GM12878 (cell line): ENCODE measurements around the gene SETD5. TPM values are rescaled to one million over a fixed set of nuclear protein-coding genes. Genes with fewer than 3 reads are reported as not detected.
A peak's percentile ranks its signal among the peaks of the same experiment; 100 is the strongest.

Source experiments
- CHD1 ChIP-seq: IDR thresholded peaks from 2 replicates; pipeline ENCODE4 v1.6.1; 2012; ENCODE audit warnings: low read depth, low read length, improper control_type of control experiment
- E2F4 ChIP-seq: IDR thresholded peaks from 2 replicates; pipeline ENCODE4 v1.6.1; 2012; ENCODE audit warnings: low read depth, low read length, improper control_type of control experiment
- IKZF2 ChIP-seq, 2 experiments: fragments of 450-650 bp; IDR thresholded peaks; 2 replicates each; pipeline ENCODE4 v1.6.1; 2017; ENCODE audit warnings: mild to moderate bottlenecking in 2 of 2, moderate library complexity in 2 of 2
- NFIC ChIP-seq: IDR thresholded peaks from 2 replicates; pipeline ENCODE4 v1.6.1; 2012; ENCODE audit warnings: low read depth, mild to moderate bottlenecking, inconsistent platforms, low read length, moderate library complexity
- NFXL1 ChIP-seq: fragments of 450-650 bp; IDR thresholded peaks from 2 replicates; pipeline ENCODE4 v1.6.1; 2017; ENCODE audit warnings: antibody characterized with exemption, mild to moderate bottlenecking, borderline replicate concordance
- POLR2AphosphoS2 ChIP-seq: IDR thresholded peaks from 2 replicates; pipeline ENCODE4 v1.6.1; 2011; ENCODE audit warnings: low read depth, mild to moderate bottlenecking, low read length, improper control_type of control experiment, moderate library complexity
- RAD21 ChIP-seq: IDR thresholded peaks from 2 replicates; pipeline ENCODE4 v1.6.1; 2011; ENCODE audit warnings: mild to moderate bottlenecking, low read depth, low read length, moderate library complexity; ENCODE audit not compliant: insufficient read depth
- SMC3 ChIP-seq: IDR thresholded peaks from 2 replicates; pipeline ENCODE4 v1.6.1; 2011; ENCODE audit warnings: low read length, improper control_type of control experiment, borderline replicate concordance
- STAT3 ChIP-seq: IDR thresholded peaks from 2 replicates; pipeline ENCODE4 v1.6.1; 2011; ENCODE audit warnings: low read depth, low read length, improper control_type of control experiment
- TAF1 ChIP-seq: IDR thresholded peaks from 2 replicates; pipeline ENCODE4 v1.6.1; 2011; ENCODE audit warnings: mild to moderate bottlenecking, low read depth, low read length, borderline replicate concordance
- USF2 ChIP-seq: IDR thresholded peaks from 2 replicates; pipeline ENCODE4 v1.6.1; 2011; ENCODE audit warnings: low read depth, low read length, improper control_type of control experiment, borderline replicate concordance
- ZNF622 ChIP-seq: fragments of 450-650 bp; IDR thresholded peaks from 2 replicates; pipeline ENCODE4 v1.6.1; 2017; ENCODE audit warnings: mild to moderate bottlenecking, inconsistent platforms
- polyA plus RNA-seq, 11 experiments: library from polyadenylated mRNA; depleted of rRNA in 4 of 11; unstranded in 6 of 11; stranded (reverse) in 5 of 11; fragments of >200 nt; fragmentation: Nextera tagmentation in 4 of 11; fragmentation: Illumina TruSeq in 1 of 11; extraction: Ambion mirVana in 4 of 11; extraction: Trizol in 1 of 11; gene quantifications; 1 replicate in 1 of 11; 2 replicates in 10 of 11; pipeline versions ENCODE4 v1.2.1 to v1.2.3, GENCODE V29; 2011 to 2016; ENCODE audit warnings: inconsistent platforms in 2 of 11, missing spikeins in 2 of 11, low read depth in 1 of 11
- total RNA-seq, 4 experiments: library from RNA; depleted of rRNA in 3 of 4; stranded (reverse); fragments of >200 nt in 3 of 4; fragmentation: Illumina TruSeq in 1 of 4; extraction: Trizol in 1 of 4; gene quantifications; 2 replicates each; pipeline versions ENCODE4 v1.2.1 to v1.2.3, GENCODE V29; 2013 to 2021
- TF ChIP-seq, protein P1 (sequence below): fragments of 150-350 bp; IDR thresholded peaks from 2 replicates; pipeline ENCODE4 v1.6.1; 2016; ENCODE audit warnings: low read depth, low read length
- TF ChIP-seq, protein P2 (sequence below): IDR thresholded peaks from 2 replicates; pipeline ENCODE4 v1.6.1; 2012; ENCODE audit warnings: low read depth, low read length, improper control_type of control experiment
- TF ChIP-seq, protein P3 (sequence below), 3 experiments: IDR thresholded peaks in 2 of 3; conservative IDR thresholded peaks in 1 of 3; 2 replicates each; pipeline ENCODE4 v1.5.1; 2011; ENCODE audit warnings: low read depth in 3 of 3, low read length in 3 of 3, mild to moderate bottlenecking in 3 of 3, control low read depth in 2 of 3, moderate library complexity in 2 of 3, inconsistent platforms in 1 of 3, mixed read lengths in 1 of 3; ENCODE audit not compliant: control insufficient read depth in 2 of 3, insufficient read depth in 1 of 3; ENCODE audit errors: extremely low read depth in 1 of 3
- TF ChIP-seq, protein P4 (sequence below): fragments of 450-650 bp; IDR thresholded peaks from 2 replicates; pipeline ENCODE4 v1.6.1; 2017; ENCODE audit warnings: mild to moderate bottlenecking, moderate library complexity

SETD5 gene
- total and polyA plus RNA-seq, 10 of the 15 experiments (the other 5 are each of a cell fraction or from before 2014, with no cell fraction given): 8.2 to 94.0 (median 55.4) TPM

GRCh38 chr3:9362731-9363530 lies 34.5 kb upstream of the SETD5 start, which contains the start of gene THUMPD3 (continued):
- TF ChIP-seq, protein P1, sequence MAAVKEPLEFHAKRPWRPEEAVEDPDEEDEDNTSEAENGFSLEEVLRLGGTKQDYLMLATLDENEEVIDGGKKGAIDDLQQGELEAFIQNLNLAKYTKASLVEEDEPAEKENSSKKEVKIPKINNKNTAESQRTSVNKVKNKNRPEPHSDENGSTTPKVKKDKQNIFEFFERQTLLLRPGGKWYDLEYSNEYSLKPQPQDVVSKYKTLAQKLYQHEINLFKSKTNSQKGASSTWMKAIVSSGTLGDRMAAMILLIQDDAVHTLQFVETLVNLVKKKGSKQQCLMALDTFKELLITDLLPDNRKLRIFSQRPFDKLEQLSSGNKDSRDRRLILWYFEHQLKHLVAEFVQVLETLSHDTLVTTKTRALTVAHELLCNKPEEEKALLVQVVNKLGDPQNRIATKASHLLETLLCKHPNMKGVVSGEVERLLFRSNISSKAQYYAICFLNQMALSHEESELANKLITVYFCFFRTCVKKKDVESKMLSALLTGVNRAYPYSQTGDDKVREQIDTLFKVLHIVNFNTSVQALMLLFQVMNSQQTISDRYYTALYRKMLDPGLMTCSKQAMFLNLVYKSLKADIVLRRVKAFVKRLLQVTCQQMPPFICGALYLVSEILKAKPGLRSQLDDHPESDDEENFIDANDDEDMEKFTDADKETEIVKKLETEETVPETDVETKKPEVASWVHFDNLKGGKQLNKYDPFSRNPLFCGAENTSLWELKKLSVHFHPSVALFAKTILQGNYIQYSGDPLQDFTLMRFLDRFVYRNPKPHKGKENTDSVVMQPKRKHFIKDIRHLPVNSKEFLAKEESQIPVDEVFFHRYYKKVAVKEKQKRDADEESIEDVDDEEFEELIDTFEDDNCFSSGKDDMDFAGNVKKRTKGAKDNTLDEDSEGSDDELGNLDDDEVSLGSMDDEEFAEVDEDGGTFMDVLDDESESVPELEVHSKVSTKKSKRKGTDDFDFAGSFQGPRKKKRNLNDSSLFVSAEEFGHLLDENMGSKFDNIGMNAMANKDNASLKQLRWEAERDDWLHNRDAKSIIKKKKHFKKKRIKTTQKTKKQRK: no peak
- TF ChIP-seq RAD21: no peak
- peak; percentile 35 for TF ChIP-seq USF2
- peak; percentile 64; the same call in 1 of the 2 replicates for TF ChIP-seq NFIC
- TF ChIP-seq E2F4: 0 out of 2 replicates have a peak, but pooled peaks have one; percentile 20
- no peak for TF ChIP-seq ZNF622
- no peak for TF ChIP-seq NFXL1
- TF ChIP-seq, protein P2, sequence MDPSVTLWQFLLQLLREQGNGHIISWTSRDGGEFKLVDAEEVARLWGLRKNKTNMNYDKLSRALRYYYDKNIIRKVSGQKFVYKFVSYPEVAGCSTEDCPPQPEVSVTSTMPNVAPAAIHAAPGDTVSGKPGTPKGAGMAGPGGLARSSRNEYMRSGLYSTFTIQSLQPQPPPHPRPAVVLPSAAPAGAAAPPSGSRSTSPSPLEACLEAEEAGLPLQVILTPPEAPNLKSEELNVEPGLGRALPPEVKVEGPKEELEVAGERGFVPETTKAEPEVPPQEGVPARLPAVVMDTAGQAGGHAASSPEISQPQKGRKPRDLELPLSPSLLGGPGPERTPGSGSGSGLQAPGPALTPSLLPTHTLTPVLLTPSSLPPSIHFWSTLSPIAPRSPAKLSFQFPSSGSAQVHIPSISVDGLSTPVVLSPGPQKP: peak; percentile 92
- peak; percentile 80 to 89 for TF ChIP-seq IKZF2 (IDR thresholded peaks at IDR 0.05)
- TF ChIP-seq, protein P3, sequence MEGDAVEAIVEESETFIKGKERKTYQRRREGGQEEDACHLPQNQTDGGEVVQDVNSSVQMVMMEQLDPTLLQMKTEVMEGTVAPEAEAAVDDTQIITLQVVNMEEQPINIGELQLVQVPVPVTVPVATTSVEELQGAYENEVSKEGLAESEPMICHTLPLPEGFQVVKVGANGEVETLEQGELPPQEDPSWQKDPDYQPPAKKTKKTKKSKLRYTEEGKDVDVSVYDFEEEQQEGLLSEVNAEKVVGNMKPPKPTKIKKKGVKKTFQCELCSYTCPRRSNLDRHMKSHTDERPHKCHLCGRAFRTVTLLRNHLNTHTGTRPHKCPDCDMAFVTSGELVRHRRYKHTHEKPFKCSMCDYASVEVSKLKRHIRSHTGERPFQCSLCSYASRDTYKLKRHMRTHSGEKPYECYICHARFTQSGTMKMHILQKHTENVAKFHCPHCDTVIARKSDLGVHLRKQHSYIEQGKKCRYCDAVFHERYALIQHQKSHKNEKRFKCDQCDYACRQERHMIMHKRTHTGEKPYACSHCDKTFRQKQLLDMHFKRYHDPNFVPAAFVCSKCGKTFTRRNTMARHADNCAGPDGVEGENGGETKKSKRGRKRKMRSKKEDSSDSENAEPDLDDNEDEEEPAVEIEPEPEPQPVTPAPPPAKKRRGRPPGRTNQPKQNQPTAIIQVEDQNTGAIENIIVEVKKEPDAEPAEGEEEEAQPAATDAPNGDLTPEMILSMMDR (IDR thresholded peaks at IDR 0.05 in 2 of 3, conservative IDR thresholded peaks at IDR 0.05 in 1 of 3; ENCODE audit: control insufficient read depth in 2 of 3, extremely low read depth in 1 of 3, insufficient read depth in 1 of 3, low read depth in 3 of 3, low read length in 3 of 3): no peak
- TF ChIP-seq, protein P4, sequence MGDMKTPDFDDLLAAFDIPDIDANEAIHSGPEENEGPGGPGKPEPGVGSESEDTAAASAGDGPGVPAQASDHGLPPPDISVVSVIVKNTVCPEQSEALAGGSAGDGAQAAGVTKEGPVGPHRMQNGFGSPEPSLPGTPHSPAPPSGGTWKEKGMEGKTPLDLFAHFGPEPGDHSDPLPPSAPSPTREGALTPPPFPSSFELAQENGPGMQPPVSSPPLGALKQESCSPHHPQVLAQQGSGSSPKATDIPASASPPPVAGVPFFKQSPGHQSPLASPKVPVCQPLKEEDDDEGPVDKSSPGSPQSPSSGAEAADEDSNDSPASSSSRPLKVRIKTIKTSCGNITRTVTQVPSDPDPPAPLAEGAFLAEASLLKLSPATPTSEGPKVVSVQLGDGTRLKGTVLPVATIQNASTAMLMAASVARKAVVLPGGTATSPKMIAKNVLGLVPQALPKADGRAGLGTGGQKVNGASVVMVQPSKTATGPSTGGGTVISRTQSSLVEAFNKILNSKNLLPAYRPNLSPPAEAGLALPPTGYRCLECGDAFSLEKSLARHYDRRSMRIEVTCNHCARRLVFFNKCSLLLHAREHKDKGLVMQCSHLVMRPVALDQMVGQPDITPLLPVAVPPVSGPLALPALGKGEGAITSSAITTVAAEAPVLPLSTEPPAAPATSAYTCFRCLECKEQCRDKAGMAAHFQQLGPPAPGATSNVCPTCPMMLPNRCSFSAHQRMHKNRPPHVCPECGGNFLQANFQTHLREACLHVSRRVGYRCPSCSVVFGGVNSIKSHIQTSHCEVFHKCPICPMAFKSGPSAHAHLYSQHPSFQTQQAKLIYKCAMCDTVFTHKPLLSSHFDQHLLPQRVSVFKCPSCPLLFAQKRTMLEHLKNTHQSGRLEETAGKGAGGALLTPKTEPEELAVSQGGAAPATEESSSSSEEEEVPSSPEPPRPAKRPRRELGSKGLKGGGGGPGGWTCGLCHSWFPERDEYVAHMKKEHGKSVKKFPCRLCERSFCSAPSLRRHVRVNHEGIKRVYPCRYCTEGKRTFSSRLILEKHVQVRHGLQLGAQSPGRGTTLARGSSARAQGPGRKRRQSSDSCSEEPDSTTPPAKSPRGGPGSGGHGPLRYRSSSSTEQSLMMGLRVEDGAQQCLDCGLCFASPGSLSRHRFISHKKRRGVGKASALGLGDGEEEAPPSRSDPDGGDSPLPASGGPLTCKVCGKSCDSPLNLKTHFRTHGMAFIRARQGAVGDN: peak; percentile 92
- no peak for TF ChIP-seq SMC3
- no peak for TF ChIP-seq STAT3
- TF ChIP-seq CHD1: no peak
- peak; percentile 93 for TF ChIP-seq TAF1
- TF ChIP-seq POLR2AphosphoS2: peak; percentile 88
